Esophagus muscularis mucosa (tissue), 4 donors: ENCODE data around the gene COBL.

Experiments used
- EP300 ChIP-seq: sonication (generic); formaldehyde crosslinking; IDR thresholded peaks from one replicate; pipeline ENCODE4 v1.6.1; 2017; ENCODE audit warnings: antibody characterized with exemption
- POLR2AphosphoS5 ChIP-seq, 2 donors: sonication (generic); formaldehyde crosslinking; IDR thresholded peaks; one replicate each; pipeline ENCODE4 v1.6.1; 2017; ENCODE audit warnings: antibody characterized with exemption in 2 of 2
- TF ChIP-seq, protein P1 (sequence below), 3 experiments: fragments of 200-600 bp in 2 of 3; fragments of 450-650 bp in 1 of 3; sonication (generic) in 2 of 3; IDR thresholded peaks; one replicate each; pipeline ENCODE4 v1.5.1; 2017 to 2019; ENCODE audit warnings: antibody characterized with exemption in 3 of 3, mild to moderate bottlenecking in 2 of 3, moderate library complexity in 1 of 3

- TF ChIP-seq, protein P1, sequence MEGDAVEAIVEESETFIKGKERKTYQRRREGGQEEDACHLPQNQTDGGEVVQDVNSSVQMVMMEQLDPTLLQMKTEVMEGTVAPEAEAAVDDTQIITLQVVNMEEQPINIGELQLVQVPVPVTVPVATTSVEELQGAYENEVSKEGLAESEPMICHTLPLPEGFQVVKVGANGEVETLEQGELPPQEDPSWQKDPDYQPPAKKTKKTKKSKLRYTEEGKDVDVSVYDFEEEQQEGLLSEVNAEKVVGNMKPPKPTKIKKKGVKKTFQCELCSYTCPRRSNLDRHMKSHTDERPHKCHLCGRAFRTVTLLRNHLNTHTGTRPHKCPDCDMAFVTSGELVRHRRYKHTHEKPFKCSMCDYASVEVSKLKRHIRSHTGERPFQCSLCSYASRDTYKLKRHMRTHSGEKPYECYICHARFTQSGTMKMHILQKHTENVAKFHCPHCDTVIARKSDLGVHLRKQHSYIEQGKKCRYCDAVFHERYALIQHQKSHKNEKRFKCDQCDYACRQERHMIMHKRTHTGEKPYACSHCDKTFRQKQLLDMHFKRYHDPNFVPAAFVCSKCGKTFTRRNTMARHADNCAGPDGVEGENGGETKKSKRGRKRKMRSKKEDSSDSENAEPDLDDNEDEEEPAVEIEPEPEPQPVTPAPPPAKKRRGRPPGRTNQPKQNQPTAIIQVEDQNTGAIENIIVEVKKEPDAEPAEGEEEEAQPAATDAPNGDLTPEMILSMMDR (IDR thresholded peaks at IDR 0.05) = no peak
- no peak for TF ChIP-seq EP300
- no peak for TF ChIP-seq POLR2AphosphoS5 (IDR thresholded peaks at IDR 0.05)
Observed at GRCh38 chr7:51188987-51189386, 127.6 kb downstream of the COBL start.
